Stimulated activated CD4-positive, alpha-beta T cell treated with anti-CD3 and anti-CD28 coated beads, TNF-alpha, amount 100 ng/mL, for 1 hour (primary cell): ENCODE measurements around the gene ATP8A2.

Experiments used
- DNase-seq, 3 donors: peaks; one replicate each; pipeline ENCODE4 v3.0.0-alpha.2; 2020; ENCODE audit warnings: low read depth in 3 of 3, low spot score in 1 of 3

Gene ATP8A2

DNA sequence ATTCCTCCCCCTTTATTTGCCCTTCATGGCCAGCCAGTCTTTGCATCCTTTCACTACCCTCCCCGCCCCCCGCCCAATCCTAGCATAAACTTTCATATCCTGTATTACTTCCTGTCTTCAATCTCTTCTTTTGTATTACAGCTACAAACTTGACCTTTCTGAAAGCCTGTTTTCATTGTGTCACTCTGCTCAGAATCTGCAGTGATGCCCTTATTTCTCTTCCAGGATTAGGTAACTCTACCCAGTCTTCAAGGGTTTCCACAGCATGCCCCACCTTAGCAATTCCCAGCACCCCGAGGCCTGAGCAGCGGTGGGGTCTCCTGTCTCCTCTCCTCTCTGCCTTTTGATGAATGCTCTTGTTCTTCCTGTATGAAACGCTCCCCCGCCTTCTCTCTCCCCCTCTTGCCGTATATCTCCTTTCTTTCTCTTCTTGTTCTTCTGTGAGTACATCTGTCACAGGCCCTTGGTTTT, 534.5 kb downstream of the ATP8A2 start:
- DNase-seq: no peak

DNA sequence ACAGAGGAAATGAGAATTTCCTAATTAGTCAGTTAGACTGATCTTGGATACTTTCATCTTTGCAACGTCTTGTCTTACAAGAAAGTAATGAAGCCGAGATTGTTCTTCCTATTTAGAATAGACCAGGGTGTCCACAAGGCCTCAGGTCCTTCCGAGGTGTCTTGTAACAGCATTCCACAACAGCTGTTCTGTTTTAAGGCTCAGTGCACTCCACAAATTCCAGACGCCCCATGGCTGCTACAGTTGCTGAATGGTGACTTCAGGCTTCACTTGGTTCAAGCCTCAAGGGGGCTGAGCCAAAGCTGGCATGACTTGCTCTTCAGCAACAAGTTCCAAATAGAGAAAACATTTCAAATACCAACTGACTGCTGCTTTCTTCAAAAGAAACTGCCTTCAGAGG, 536.6 kb downstream of the ATP8A2 start:
- no peak for DNase-seq

DNA sequence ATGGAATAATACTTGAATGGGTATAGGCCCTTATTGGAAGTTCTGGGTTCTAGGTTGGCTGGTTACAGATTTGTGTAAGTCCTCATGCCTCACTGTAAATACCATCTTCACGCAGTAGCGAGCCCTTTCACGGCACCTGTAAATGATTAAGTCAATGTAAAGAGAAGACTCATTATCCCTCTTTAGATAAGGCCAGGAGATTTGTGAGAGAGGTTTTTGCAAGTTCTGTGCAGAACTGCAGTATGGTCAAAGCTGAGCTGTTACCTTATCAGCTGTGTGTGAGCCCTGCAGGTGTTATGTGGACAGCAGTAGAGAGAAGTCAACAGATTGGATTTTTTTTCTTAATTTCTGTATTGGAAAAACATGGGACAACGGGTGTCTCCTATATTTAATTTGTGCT, 538.5 kb downstream of the ATP8A2 start:
- no peak for DNase-seq

DNA sequence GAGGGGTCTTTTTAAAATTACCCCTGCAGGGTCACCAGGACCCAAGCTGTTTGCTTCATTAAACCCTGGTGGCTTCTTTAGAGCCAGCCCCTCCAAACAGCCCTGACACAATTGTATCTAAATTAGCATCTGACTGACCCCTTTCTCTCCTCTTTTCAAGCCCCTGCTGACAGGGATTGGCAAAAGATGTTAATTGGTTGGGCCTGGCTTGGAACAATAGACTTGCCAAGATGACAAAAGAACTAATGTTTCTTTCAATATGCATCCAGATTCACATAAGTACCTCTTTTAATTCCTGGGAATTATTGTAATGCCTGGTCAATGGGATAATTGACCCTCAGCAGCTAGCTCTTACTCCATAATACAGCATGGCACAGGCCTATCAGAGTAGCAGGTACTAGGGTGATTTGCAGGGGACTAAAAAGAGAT, 539.2 kb downstream of the ATP8A2 start:
- no peak for DNase-seq

DNA sequence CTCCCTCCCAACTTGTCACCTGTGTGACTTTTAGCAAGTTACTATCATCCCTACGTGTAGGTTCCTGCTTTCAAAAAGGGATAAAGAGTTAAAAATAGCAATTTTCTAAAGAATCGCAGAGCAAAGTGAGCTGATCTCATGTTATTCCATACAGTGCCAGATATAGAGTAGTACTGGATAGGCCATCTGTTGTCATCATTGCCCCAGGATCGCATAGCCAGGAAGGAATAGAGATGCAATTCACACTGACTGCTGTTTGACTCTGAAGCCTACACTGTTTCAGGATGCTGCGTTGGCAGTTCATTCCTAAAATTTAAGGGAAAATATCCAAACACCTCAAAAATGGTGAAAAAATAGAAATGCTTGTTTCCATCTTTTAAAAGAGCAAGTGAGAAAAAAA, 541.2 kb downstream of the ATP8A2 start:
- no peak for DNase-seq

DNA sequence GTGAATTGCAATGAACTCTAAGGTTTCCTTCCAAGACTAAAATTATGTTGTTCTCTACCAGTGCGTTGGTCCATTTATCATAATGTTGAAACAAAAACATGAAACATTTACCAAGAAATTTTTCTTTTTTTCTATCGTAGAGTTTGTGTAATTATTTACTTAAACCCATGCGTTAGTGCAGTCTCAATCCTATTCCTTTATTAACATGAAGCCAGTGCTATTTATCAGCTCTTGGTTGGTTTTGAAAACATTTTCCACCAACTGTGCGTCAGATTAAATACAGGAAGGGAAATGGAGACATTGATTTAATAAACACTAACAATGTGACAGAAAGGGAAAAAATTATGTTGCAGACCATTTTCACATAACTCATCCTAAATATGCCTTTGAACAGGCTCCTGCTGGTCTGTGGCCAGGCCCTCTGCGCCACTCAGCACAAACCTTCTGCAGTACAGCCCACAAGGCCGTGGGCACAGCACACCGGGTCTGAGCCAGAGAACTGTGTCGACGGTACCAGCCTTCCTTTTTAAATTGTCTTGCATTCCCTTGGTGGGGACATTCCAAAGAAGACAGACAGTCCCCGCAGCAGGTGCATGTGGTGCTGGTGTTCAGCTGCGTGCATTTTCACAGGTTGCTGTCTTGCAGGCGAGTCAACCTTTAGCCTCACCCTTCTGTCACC, 544.2 kb downstream of the ATP8A2 start:
- DNase-seq: no peak

DNA sequence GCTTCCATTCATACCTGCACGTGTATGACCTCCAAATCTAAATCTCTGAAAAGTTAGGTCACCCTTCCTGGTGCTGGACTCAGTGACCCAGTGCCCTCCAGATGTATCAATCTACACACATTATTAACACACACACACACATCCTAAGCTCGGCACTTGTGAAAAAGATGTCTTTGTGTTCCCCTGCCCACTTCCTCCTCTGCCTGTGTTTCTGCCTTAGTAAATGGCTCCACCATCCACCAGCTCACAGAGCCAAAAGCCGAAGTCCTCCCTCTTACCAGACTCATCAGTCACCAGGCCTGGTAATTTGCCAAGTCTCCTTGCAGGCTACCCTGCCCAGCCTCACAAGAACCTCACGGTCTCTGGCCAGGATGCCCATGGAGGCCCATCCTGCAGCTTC, 548.5 kb downstream of the ATP8A2 start:
- DNase-seq: no peak

DNA sequence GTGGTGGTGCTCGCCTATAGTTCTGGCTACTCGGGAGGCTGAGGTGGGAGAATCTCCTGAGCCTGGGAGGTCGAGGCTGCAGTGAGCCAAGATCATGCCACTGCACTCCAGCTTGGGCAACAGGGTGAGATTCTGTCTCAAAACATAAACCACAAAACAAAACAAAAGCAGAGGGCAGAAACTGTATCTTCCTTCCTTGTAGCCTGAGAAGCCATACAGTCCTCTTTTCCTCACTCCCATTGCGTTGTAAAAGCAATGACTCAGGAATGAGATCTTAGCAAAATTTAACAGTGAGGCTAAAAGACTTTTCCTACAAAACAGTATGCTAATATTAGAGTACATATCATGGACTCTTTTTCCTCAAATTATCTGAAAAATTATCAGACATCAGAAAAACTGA, 549.2 kb downstream of the ATP8A2 start:
- DNase-seq: no peak

DNA sequence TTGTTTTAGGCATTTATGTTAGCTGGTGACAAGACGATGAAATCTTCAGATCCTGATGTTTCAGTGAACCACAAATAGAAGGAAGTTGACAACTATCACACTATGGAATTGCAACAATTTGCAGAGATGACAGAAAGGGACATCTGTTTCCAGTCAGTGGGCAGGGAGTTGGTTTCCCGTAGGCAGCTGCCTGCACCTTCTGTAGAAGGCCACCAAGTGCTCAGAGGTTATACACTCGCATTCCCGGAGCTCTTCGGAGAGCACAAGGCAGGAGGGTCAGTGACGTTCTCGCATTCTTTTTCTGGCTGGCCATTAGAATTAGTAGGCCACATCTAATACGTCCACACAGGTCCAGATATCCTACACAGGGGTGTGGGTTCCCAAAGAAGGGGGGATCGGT, 550.6 kb downstream of the ATP8A2 start:
- DNase-seq: no peak

DNA sequence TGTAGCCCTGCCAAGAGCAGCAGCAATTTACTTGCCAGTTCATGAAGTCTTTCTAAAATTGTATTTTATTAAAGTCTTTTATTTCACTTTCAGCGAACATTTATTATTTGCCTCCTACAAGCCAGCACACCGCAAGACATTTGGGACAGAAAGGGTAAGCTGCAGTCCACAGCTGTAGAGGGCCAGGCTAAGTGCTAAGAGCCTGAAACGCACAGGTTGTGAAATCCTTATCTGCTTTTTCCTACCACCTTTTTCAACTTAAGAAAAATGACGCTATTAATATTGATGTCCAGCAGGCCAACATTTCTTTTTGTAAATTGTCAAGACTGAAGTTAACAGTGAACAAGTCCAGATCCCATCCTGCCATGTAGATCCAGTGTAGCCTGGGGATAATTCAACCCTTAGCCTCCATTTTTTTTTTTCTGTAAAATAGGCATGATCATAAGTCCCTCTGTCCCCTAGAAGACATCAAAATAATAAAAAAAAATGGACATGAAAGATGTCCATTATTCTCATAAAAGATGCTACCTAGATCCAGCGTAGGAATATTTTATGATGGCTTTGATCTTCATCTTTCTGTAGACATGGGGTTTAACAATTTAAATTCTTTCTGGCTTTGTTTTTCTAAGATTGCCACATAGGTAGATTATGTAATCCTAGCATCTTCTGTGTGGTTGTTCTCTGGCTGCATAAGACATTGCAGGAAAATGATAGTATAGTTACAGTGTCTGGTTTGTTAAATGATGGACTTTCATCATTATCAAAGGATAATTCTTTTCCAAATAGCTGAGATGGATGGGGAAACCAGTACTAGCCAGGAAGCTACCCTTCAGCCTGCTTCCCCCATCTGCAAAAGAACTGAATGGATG, 551.7 kb downstream of the ATP8A2 start:
- no peak for DNase-seq

DNA sequence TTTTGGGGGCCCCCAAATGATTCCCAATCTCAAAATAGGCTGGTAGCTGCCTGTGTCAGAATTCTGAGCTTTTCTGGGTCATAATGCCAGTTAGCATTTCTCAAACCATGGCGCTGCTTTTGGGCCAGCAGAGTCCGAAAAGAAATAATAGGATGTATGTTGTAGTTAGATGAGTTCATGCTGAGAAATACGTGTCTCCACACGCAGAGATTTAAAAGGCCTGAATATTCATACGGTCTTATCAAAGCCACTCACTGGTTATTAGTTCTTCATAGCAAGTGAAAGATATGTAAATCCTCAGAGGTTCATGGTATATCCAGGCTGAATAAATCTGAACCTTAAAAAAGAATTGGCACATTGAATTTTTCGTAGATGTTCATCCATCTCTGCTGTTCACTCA, 555.6 kb downstream of the ATP8A2 start:
- no peak for DNase-seq

DNA sequence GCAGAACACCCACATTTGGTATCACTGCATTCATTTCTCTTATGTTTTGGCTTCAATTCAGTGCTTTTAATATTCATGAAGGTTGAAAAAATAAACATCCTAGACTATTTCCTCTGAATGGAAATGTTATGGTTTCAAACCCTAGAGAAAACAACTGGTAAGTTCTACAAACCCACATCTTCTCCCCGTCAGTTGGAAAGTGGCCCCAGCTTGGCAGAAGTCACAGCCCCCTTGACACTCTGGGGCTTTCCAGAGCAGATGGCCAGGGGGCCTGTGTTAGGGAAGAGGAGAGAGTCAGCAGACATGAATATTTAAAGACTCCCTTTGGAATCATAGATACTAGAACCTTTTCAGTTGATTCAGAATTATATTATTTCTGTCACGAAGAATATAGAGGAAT, 556.2 kb downstream of the ATP8A2 start:
- DNase-seq: no peak

DNA sequence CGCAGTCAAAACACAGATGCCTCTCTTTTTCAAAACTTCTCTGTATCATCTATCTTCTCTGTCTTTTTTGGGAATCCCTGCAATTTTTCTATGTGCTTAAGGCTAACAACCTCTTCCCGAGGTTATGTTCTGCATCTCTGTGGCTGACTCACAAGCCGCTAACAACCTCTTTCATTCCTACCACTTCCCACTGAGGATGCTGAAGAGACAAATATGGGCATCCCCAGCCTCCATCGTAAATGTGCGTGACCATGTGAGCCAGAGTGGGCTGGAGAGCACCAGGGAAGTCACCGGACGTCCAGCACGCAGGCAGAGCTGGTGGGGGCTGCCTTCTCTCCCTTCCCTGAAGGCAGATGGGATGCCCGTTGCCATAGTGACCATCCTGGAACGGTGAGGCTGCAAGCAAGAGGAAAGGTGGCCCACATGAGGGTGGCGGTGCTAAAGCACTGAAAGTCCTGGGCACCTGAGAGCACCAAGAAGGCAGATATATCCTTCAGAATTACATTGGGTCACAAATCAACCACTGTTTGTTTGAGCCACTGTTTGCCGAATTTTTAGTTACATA, 557.2 kb downstream of the ATP8A2 start:
- no peak for DNase-seq

DNA sequence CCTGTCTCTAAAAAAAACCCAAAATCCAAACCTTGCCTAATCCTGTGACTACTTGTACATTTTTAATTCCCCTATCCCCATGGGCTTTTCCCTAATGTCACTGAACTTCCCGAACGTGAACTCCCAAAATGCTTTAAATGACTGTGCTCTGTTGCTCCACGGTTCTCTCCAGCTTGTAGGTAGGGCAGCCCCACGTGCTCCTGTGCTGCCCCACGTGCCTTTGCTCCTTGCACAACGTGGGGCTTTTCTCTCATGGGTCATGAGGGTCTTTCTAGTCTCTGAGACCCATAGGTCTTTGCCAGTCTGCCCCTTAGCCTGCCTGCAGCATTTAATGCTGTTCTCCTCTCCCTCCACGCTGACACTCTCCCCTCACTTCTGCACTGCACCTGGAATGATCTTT, 558.0 kb downstream of the ATP8A2 start:
- DNase-seq: no peak

DNA sequence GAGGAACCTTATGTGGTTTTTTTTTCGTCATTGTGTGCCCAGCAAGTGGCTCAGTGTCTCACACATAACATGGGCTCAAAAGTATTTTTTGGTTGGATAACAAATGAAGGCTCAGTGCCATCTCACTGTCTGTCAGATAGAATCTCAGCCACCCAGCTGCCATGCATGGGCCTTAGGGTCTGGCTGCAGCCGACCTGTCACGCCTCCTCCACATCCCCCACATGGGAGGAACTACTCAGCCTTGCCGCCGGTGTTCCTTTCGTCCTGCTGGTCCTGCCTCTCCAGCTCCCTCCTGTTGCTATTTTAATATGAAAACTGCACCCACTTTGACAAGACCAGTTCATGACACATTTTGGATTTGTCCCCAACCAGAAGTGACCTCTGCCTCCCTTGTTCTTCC, 558.9 kb downstream of the ATP8A2 start:
- no peak for DNase-seq

DNA sequence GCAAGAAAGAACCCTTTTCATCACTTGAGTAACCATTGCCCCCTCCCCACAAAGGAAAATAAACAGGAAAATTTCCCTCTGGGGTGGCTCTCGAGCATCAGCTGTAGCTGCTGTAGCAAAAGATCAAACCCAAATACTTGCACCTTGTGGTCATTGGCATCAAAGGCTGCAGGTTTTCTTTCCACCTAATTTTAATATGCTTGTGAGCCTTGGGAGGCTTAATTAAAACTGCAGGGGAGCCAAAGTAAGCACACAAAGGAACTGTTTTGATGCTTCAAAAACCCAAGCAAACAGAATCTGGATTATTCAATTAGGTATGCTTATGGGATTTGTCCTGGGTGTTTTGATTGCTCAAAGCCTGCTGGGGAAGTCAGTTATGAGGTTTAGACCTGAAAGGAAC, 560.6 kb downstream of the ATP8A2 start:
- DNase-seq: no peak

DNA sequence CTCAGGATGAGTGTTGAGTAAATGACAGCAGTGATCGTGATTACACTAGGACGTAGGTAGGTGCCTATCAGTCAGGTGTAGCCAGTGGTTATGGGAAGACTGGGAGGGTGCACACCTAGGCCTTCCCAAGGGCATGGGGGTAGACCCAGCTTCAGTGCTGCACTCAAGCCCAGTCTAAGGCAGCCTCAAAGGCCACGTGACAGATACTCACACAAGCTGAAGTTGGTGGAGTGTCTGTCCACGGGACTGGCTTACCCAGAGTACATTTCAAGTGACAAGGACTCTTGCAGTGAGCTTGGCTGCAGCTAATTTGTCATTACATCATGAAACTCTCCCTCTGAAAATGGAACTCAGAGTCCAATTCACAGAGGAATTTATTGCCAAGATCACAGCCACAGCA, 561.7 kb downstream of the ATP8A2 start:
- DNase-seq: no peak

DNA sequence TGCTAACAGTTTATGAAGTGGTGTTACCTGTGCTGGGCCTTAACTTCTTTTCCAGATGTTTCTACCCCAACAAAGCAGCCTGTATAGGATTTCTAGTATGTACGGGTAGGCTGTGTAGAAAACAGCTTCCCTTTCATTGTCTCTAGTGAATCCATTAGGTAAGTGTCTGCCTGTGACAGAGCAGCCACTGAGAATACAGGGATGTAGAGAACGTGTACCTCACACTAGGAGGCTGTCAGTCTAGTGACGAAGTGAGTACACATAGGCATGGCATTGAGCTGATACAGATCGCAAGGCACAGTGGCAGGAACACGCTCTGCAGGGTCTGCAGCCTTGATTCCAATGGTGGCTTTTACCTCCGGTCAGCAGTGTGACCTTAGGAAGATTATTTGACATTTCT, 562.4 kb downstream of the ATP8A2 start:
- DNase-seq: no peak

DNA sequence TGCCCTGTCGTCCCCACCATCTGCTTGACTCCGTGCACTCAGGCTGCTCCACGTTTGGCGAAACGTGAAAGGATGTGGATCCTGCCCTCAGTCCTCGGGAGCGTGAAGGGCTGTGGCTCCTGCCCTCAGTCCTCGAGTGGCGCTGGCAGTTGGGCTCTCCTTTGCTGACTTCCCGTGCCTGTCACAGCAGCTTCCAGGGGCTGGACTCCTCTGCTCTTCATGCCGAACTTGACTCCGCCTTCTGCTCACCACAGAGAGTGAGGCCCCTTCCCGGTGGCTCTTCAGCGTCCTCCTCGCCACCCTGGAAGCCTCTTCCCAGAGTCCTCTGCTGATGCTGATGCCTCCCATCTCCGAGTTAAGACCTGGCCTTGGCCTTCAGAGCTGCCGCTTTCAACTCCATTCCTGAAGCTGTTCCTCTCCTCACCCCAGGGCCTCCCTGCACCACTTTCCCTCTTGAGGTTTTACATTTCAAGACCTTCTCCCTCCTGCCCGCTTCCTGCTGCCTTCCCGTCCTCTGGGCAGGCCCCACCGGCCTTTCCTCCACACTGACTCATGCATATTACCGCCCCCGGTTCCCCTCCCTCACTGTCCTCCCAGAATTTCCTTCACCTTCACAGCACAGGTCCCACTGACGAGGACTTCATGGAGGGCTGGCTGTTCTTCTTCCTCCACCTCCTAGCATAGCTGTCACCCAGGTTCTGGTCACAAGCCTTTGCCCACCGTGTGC, 568.4 kb downstream of the ATP8A2 start:
- no peak for DNase-seq

DNA sequence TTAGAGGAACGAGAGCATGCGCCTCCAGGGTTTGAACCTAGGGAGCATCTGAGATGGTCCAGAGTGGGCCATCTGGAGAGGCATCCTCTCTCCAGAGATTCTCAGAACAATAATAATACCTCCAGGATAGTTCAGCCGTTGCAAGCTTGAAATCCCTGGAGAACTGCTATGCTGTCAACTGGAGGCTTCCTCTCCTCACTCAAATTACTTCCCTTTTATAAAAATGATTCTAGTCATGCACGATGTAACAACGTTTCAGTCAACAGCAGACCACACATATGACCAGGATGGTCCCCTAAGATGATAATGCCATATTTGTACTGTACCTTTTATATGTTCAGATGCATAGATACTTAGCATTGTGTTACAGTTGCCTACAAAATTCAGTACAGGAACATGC, 571.3 kb downstream of the ATP8A2 start:
- no peak for DNase-seq

DNA sequence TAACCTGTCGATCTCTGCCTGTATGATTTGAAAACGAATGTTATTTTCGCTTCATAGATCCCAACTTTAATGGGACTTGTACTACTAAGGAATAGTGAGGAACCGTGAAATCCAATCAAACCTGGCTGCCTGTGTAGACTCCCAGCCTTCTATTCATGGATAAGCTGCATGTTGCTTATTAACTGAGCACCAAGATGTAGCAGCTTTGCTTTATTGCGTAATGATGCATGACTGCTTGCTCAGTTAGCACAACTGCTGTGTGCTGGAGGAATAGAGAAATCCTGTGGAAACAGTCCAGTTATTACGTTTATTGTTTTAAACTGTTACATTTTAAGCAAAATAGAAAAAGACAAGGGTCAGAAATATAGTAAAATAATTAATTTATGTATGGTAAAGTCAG, 571.9 kb downstream of the ATP8A2 start:
- DNase-seq: no peak

DNA sequence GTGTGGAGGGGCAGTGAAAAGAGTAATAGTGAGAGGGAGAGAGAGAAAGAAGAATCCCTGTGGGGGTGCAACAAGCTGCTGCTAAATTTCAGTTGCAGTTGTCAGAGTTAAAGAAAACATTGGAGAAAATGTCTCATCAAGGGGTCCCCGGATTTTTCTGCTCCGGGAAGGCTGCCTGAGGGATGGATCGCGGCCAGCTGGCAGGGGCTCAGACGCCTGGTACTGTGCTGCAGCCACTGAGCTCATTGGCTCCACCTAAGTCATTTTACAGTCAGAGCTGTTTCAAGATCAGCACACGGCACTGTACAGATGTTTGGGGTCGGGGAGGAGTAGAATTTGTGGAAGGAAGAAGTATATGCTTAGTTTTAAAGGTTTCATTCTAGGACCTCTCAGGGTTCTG, 573.8 kb downstream of the ATP8A2 start:
- DNase-seq: no peak
